OCI-LY1 (cell line): ENCODE results near the gene MAPK8.

Experiments used
- EZH2 ChIP-seq: fragments of 200-600 bp; sonication (generic), shearing (Covaris generic); IDR thresholded peaks from 2 replicates; pipeline ENCODE4 v1.8.0; 2017; ENCODE audit warnings: borderline replicate concordance, mixed run types, mild to moderate bottlenecking, antibody characterized with exemption, low read length, moderate library complexity, mixed read lengths
- TF ChIP-seq, protein P1 (sequence below): fragments of 200-600 bp; sonication (generic), shearing (Covaris generic); IDR thresholded peaks from 2 replicates; pipeline ENCODE4 v1.5.1; 2017; ENCODE audit warnings: mild to moderate bottlenecking, antibody characterized with exemption, low read length, moderate library complexity, mixed read lengths

DNA sequence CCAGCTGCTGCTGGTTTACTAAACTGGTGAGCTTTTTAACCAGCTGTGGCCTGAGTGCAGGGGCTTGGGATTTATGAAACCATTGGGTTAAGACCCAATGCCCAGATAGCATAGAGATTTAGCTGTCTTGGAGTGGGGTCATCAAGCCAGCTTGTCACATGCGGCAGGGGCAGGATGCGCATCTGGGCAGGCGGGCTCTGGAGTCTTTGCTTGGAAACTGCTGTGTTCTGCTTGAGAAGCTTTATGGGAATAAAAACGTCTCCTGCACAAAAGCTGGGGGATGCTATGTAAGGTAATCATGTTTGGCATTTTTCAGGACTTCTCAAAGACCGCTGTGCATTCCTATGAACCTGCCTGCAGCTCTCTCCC lies 136.3 kb downstream of the MAPK8 start:
- TF ChIP-seq, protein P1, sequence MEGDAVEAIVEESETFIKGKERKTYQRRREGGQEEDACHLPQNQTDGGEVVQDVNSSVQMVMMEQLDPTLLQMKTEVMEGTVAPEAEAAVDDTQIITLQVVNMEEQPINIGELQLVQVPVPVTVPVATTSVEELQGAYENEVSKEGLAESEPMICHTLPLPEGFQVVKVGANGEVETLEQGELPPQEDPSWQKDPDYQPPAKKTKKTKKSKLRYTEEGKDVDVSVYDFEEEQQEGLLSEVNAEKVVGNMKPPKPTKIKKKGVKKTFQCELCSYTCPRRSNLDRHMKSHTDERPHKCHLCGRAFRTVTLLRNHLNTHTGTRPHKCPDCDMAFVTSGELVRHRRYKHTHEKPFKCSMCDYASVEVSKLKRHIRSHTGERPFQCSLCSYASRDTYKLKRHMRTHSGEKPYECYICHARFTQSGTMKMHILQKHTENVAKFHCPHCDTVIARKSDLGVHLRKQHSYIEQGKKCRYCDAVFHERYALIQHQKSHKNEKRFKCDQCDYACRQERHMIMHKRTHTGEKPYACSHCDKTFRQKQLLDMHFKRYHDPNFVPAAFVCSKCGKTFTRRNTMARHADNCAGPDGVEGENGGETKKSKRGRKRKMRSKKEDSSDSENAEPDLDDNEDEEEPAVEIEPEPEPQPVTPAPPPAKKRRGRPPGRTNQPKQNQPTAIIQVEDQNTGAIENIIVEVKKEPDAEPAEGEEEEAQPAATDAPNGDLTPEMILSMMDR, result no peak
- TF ChIP-seq EZH2, result no peak
